Measurements from ENCODE around the gene PADI3.

PADI3 gene

DNA sequence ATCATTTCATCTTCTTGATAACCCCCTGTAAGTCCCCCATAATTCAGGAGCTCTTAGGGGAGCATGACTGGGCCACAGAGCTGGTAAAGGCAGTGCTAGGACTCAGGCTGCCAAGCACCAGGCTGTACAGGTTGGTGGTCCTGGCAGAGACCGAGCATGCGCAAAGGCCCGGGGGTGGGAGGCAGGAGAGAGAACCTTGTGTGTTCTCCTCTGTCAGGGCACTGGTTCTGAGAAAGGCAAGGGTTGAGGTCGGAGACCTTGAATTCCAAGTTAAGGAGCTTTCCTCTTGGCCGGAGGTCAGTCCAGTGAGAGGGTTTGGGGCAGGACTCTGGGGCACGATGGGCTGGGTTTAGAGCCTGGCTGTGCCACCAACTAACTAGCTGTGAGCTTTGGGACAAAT lies 23.2 kb downstream of the PADI3 start:
- TF ChIP-seq, protein P1, sequence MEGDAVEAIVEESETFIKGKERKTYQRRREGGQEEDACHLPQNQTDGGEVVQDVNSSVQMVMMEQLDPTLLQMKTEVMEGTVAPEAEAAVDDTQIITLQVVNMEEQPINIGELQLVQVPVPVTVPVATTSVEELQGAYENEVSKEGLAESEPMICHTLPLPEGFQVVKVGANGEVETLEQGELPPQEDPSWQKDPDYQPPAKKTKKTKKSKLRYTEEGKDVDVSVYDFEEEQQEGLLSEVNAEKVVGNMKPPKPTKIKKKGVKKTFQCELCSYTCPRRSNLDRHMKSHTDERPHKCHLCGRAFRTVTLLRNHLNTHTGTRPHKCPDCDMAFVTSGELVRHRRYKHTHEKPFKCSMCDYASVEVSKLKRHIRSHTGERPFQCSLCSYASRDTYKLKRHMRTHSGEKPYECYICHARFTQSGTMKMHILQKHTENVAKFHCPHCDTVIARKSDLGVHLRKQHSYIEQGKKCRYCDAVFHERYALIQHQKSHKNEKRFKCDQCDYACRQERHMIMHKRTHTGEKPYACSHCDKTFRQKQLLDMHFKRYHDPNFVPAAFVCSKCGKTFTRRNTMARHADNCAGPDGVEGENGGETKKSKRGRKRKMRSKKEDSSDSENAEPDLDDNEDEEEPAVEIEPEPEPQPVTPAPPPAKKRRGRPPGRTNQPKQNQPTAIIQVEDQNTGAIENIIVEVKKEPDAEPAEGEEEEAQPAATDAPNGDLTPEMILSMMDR (IDR thresholded peaks at IDR 0.05; ENCODE audit: extremely low read depth, insufficient read depth, missing control alignments) = no peak
- no peak for DNase-seq (ENCODE audit: low spot score)
- in situ Hi-C loops (cut with MboI; ENCODE audit: low pct_unique_long_range_greater_than_20kb, low sequenced_read_pairs, unreplicated experiment) = no loop called here

DNA sequence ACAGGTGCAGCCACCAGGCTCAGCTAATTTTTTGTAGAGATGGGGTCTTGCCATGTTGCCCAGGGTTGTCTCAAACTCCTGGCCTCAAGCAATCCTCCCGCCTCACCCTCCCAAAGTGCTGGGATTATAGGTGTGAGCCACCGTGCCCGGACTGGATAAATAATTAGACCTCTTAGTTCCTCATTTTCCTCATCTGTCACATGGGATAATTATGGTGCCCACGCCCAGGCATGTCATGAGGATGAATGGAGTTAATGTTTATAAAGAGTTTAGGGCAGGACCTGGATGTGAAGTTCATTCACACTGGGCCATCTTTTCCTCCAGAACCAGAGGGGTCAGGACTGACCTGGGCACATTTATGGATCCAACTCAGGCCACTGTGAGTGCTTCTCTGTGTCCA lies 23.7 kb downstream of the PADI3 start:
- TF ChIP-seq, protein P1 (IDR thresholded peaks at IDR 0.05; ENCODE audit: extremely low read depth, insufficient read depth, missing control alignments) = no peak
- no peak for DNase-seq (ENCODE audit: low spot score)
- in situ Hi-C loops (cut with MboI; ENCODE audit: low pct_unique_long_range_greater_than_20kb, low sequenced_read_pairs, unreplicated experiment) = no loop called here

DNA sequence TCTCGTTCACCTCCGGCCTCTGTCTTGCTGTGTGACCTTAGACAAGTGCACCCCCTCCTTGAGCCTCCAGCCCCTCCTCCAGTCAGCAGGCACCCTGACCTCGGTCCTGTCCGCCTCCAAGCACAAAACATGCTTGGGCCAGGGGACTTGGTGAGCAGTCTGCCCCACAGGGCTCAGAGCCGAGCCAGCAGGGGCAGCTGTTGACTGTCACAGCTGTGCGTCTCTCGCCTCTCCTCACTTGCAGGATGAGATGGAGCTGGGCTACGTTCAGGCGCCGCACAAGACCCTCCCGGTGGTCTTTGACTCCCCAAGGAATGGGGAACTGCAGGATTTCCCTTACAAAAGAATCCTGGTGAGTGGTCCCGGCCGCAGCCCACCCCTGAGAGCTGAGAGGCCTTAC lies 24.2 kb downstream of the PADI3 start:
- TF ChIP-seq, protein P1 (IDR thresholded peaks at IDR 0.05; ENCODE audit: extremely low read depth, insufficient read depth, missing control alignments) = no peak
- DNase-seq (ENCODE audit: low spot score) = no peak
- in situ Hi-C loops (cut with MboI; ENCODE audit: low pct_unique_long_range_greater_than_20kb, low sequenced_read_pairs, unreplicated experiment) = no loop called here

DNA sequence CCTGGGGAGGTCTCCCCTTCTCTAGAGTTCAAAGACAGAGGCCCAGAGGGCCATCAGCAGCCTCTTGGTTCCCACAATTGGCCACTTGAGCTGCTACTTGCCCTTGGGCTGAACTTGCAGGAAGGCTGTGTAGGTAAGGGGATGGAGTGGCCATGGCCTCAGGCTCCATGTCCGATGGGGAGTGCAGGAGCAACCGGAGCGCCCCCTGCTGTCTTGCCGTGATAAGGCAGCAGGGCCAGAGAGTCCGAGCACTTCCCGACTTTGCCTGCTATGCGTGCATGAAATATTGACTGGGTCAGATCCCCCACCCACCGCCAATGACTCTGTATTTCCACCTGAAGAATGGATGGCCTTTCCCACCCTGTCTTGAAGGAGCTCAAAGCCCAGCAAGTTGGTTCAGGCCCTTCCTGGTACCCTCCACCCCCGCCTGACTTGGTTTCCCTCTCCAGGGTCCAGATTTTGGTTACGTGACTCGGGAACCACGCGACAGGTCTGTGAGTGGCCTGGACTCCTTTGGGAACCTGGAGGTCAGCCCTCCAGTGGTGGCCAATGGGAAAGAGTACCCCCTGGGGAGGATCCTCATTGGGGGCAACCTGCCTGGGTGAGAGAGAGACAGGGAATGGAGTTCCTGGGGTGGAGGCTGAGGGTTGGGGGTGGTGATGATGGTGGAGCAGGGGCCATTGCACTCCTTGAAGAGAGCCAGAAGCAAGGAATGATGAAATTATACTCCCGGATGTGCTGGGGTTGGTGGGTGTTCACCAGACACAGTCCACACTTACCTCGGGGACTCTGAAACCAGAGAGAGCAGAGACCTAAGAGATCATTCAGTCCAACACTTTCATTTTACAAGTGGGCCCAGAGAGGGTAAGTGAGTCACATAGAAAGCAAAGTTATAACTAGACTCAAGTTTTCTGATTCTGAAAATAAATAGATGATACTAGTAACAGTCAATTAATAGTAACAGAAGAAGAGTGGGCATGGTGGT lies 25.6 kb downstream of the PADI3 start:
- TF ChIP-seq, protein P1 (IDR thresholded peaks at IDR 0.05; ENCODE audit: extremely low read depth, insufficient read depth, missing control alignments) = peak; percentile 85
- in situ Hi-C loops (cut with MboI; ENCODE audit: low pct_unique_long_range_greater_than_20kb, low sequenced_read_pairs, unreplicated experiment) = no loop called here
- peak; percentile 72 for DNase-seq (ENCODE audit: low spot score)

DNA sequence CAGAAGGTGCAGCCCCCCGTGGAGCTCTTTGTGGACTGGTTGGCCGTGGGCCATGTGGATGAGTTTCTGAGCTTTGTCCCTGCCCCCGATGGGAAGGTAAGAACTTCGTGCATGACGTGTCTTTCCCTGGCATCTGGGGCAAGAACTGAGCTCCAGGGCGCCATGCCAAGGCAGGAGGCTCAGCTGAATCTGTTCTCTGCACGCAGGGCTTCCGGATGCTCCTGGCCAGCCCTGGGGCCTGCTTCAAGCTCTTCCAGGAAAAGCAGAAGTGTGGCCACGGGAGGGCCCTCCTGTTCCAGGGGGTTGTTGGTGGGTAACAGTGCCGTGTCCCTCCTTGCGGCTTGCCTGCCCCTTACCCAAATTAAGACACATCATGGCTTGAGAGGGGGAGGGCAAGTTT lies 27.7 kb downstream of the PADI3 start:
- DNase-seq (ENCODE audit: low spot score) = no peak
- in situ Hi-C loops (cut with MboI; ENCODE audit: low pct_unique_long_range_greater_than_20kb, low sequenced_read_pairs, unreplicated experiment) = no loop called here
- TF ChIP-seq, protein P1 (IDR thresholded peaks at IDR 0.05; ENCODE audit: extremely low read depth, insufficient read depth, missing control alignments) = no peak

DNA sequence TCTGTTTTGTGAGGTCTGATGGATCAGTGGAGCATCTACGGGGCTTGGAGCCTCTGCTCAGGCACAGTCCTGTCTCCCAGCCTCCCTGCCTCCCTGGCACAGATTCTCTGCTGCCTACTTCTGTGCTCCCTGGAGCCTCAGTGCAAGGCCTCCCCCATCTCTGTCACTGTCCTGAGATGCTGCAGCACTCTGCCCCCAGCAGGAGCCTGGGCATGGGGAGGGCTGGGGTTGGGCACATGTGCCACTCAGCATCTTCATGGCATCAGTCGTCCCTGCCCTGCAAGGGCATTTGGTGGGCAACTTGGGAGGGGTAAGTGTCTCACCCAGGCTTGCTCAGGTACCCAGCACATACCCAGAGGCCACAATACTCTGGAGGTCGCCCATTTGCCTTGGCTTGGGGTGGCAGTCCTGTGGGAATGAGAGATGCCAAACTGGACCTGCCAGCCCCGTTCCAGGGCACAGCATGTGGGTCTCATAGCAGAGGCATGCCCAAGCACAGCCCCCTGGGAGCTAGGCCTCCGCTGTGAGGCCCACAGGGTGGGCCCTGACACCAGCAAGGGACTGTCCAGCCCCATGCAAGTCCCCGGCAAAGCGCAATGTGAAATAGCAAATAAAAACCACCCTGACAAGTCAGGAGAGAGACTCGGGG lies 28.7 kb downstream of the PADI3 start:
- TF ChIP-seq, protein P1 (IDR thresholded peaks at IDR 0.05; ENCODE audit: extremely low read depth, insufficient read depth, missing control alignments) = no peak
- in situ Hi-C loops (cut with MboI; ENCODE audit: low pct_unique_long_range_greater_than_20kb, low sequenced_read_pairs, unreplicated experiment) = no loop called here
- no peak for DNase-seq (ENCODE audit: low spot score)
